OCI-LY3 (cell line): ENCODE results near the gene ERC2.

Source experiments
- EZH2phosphoT487 ChIP-seq: fragments of 200-600 bp; shearing (Covaris generic); IDR thresholded peaks from 2 replicates; pipeline ENCODE4 v1.6.1; 2018; ENCODE audit warnings: antibody characterized with exemption, mixed run types, low read depth
- TF ChIP-seq, protein P1 (sequence below): fragments of 200-600, 300-600 bp; sonication (generic); IDR thresholded peaks from 2 replicates; pipeline ENCODE4 v1.5.1; 2014; ENCODE audit warnings: antibody characterized with exemption, low read length, low read depth

DNA sequence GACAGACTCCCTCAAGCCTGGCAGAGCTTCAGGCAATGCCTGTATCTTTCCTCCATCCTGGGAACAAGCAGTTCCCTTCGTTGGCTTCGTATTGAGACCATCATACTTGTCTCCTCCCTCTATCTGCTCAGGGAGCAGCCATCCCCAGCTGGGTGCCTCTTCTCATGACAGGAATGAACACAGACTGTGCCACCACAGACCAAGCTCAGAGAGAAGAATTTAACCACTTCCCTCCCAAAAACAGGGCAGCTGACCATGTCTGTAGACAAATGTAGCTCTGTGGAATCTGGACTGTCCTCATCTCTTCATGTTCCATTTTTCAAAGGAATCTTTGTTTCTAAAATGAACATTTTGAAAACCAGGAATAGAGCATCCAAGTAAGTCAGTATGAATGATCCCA is 245.4 kb downstream of the ERC2 start:
- no peak for TF ChIP-seq EZH2phosphoT487
- TF ChIP-seq, protein P1, sequence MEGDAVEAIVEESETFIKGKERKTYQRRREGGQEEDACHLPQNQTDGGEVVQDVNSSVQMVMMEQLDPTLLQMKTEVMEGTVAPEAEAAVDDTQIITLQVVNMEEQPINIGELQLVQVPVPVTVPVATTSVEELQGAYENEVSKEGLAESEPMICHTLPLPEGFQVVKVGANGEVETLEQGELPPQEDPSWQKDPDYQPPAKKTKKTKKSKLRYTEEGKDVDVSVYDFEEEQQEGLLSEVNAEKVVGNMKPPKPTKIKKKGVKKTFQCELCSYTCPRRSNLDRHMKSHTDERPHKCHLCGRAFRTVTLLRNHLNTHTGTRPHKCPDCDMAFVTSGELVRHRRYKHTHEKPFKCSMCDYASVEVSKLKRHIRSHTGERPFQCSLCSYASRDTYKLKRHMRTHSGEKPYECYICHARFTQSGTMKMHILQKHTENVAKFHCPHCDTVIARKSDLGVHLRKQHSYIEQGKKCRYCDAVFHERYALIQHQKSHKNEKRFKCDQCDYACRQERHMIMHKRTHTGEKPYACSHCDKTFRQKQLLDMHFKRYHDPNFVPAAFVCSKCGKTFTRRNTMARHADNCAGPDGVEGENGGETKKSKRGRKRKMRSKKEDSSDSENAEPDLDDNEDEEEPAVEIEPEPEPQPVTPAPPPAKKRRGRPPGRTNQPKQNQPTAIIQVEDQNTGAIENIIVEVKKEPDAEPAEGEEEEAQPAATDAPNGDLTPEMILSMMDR: no peak
